GM18502 (cell line): ENCODE measurements around the gene B3GNT9.

ENCODE experiments used
- ATAC-seq: cut with Tn5 transposase; IDR thresholded peaks from one replicate; pipeline ENCODE4 v1.9.1; 2021; ENCODE audit warnings: mild to moderate bottlenecking; ENCODE audit not compliant: unreplicated experiment, poor library complexity

The B3GNT9 gene

GRCh38 chr16:67186550-67186950, 35.8 kb upstream of the B3GNT9 start:
- ATAC-seq = no peak

DNA sequence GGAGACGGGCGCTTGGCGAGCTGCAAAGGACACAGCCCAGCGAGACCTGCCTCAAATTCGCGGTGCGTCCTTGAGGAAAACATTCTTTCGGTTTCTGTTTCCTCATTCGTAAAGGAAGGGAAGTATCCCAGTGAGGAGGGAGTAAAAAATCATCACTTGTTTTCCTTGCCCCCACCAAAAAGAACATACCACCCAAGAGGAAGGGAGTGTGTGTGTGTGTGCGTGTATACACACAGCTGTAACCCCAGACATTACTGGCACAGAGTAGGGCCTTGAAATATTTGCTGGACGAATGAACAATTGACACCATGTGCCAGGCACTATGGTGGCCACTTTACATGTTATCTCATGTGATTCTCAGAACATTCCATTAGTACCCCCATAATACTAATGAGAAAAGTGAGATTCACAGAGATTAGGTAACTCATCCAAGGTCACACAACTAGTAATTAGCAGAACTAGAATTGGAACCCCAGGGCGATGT, 34.9 kb upstream of the B3GNT9 start:
- no peak for ATAC-seq

GRCh38 chr16:67184995-67185650, 34.3 kb upstream of the B3GNT9 start:
- ATAC-seq = no peak

DNA sequence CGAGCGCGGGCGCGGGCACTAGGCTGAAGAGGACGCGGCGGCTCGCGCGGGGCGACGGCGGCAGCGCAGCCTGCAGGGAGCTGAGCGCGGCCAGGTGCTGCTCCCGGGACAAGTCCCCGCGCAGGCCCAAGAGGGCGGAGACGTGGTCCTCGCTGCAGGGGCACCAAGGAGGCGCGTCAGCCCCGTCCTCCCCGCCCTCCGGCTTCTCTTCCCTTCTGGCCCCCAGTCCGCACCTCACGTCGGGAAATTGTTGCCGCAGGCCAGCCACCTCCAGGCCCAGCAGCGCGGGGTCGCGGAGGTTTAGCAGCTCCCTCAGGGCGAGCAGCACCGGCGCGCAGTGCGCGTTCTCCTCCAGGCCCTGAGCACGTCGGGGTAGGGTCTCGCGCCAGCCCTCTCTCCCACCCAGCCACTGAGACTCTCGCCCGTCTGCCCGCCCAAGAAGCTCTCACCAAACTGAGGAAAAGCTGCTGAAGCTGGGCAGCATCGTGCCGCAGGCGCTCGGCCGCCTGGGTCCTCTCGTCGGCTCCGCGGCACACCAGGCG, 33.7 kb upstream of the B3GNT9 start:
- no peak for ATAC-seq

- peak; percentile 92 for ATAC-seq
Measured at GRCh38 chr16:67183627-67184452, 33.0 kb upstream of the B3GNT9 start, which contains the start of gene MATCAP1. Gene MATCAP1, minus strand, starts transcription at chr16:67183963. Its CDS starts 3,353 bp downstream, at chr16:67180610.

- ATAC-seq = no peak
Measured at GRCh38 chr16:67183284-67183626, 32.5 kb upstream of the B3GNT9 start.

DNA sequence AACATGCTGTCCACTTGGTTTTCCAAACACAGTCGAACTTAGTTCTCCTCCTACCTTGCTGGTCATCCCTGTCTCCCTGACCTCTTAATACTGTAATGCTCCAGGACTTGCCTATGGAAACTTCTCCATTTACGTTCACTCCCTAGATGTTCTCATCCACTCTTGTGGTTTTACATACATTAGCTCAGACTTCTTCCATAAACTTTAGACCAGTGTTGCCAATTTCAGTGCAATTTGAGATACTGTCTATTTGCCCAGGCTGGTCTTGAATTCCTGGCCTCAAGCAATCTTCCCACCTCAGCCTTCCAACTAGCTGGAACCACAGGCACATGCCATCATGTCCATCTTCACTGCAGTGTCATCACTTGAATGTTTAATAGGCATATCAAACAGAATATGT, 31.5 kb upstream of the B3GNT9 start:
- no peak for ATAC-seq

DNA sequence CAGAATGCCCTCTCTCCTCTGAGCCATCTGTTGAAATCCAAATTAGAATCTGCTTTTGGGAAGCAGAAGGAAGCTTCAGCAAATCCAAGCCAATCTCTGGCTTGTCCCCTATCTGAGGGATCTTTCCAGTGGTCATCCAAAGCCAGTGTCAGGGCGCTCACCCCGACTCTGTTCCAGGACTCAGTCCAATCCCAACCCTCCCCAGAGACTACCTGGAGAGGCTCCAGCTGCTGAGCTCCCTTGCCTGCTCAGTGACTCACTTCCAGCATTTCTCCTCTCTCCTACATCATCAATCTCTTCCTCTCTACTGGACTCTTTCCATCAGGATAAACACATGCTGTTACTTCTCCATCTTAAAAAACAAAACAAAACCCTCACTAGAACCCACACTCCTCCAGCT, 30.5 kb upstream of the B3GNT9 start:
- no peak for ATAC-seq

GRCh38 chr16:67180166-67180565, 29.4 kb upstream of the B3GNT9 start:
- ATAC-seq = no peak

- ATAC-seq = no peak
Measured at GRCh38 chr16:67179421-67180080, 28.8 kb upstream of the B3GNT9 start.

- no peak for ATAC-seq
Measured at GRCh38 chr16:67177743-67178699, 27.2 kb upstream of the B3GNT9 start.

- ATAC-seq = no peak
Measured at GRCh38 chr16:67176662-67177061, 25.9 kb upstream of the B3GNT9 start.

DNA sequence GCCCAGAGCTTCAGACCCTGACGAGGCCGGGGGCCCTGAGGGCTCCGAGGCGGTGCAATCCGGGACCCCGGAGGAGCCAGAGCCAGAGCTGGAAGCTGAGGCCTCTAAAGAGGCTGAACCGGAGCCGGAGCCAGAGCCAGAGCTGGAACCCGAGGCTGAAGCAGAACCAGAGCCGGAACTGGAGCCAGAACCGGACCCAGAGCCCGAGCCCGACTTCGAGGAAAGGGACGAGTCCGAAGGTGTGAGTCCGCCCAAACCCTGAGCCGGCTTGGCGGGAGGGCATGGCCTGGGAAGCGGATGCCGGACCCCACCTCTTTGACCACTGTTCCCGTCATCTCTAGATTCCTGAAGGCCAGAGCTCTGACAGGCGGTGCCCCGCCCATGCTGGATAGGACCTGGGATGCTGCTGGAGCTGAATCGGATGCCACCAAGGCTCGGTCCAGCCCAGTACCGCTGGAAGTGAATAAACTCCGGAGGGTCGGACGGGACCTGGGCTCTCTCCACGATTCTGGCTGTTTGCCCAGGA, 24.0 kb upstream of the B3GNT9 start:
- no peak for ATAC-seq

DNA sequence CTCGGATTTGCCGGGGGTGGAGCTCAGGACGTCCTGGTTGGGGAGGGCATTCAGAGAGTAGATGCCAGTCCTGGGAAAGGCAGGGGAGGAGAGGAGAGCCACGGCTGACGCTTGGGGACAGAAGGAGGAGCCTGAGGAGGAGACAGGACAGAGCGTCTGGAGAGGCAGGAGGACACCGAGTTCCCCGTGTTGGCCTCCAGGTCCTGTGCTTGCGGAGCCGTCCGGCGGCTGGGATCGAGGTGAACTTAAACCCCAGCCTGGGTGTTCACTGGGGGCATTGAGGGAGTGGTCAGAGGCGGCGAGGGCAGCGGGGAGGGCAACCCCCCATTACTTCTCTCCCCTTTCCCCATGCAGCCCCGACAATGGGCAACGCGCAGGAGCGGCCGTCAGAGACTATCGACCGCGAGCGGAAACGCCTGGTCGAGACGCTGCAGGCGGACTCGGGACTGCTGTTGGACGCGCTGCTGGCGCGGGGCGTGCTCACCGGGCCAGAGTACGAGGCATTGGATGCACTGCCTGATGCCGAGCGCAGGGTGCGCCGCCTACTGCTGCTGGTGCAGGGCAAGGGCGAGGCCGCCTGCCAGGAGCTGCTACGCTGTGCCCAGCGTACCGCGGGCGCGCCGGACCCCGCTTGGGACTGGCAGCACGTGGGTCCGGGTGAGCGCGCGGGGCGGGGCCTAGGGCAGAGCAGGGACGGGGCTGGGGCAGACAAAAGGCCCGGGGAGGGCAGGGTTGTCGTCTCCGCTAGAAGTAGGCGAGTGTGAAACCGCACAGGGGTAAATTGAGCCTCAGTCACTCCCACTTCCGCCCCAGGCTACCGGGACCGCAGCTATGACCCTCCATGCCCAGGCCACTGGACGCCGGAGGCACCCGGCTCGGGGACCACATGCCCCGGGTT, 23.3 kb upstream of the B3GNT9 start:
- ATAC-seq = peak; percentile 38

GRCh38 chr16:67173323-67173722, 22.5 kb upstream of the B3GNT9 start:
- no peak for ATAC-seq

DNA sequence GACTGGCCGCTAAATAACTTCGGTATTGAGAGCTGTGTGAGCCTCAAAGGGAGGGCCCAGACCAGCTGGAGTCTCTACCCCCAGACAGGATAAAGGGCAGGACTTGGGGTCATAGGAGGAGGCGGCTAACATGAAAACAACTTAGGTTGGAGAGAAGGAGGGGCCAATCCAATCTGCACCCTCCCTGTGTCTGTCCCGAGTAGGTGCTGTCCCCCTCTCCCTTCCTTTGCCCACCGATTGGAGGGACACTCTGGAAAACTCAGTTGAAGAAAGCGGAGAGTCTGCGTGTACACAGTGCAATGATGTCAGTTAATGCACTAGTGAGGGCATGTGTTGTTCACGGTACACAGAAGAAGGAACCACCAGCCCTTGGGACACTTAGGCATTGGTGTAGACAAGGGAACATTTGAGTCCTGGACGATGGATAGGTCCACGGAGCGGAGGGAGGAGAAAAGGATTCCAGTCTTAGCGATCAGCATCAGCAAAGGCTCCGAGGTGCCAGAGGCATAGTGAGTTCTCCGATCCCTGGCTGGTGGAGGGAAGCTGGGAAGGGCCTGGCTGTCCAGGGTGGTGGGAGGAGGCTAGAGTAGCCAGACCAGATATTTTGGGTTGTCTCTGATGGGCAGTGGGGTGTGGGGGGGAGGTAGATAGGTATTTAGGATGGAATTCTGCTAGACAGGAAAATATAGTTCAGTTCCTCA, 20.3 kb upstream of the B3GNT9 start:
- ATAC-seq = peak; percentile 26

DNA sequence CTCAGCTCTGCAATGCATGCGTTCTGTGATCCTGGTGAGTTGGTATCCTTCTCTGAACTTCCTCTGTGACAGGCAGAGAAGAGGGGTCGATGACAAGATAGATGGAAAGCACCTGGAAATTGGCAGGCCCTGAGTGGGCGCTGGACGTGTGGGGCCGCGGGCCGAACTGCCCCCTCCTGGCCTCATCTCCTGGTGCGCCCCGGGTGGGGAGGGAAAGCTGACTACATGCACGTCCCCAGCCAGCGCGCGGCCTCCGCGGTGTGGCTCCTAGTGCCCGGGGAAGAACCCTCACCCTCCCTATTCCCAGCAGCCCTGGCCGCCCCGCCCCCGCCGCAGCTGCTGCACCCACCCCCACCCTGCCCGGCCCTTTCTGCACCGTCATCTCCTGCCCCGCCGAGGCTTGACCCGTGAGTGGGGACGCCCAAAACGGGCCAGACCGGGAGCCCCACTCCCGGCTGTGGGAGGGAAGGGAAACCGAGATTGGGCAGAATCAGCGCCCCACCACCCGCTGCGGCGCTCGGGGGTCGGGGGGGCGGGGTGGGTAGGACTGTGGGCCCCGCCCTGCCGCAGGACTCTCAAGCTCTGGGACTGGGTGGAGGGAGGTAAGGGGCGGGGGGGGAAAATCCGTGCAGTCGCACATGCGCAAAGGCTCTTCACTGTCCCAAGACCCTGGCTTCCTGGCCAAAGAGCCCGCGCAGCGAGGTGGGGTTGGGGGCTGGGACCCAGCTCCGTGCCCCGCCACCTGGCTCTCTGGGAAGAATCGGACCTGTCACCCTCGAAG, 19.6 kb upstream of the B3GNT9 start, which contains the start of gene NOL3:
Gene NOL3 (plus strand): TSS at position 371 of the 781 bp plus-strand sequence.
- peak; percentile 51 for ATAC-seq
